Chondrocyte (in vitro differentiated cells): Measurements from ENCODE around the gene NFIC. TPM values are rescaled to one million over a fixed set of nuclear protein-coding genes. Genes with fewer than 3 reads are reported as not detected.
"Not testable (repeated sequence)": the region's sequence is repeated elsewhere in the genome, so short reads cannot be mapped to it uniquely, and the experiment has no call there.

ENCODE experiments used
- DNase-seq: peaks from one replicate; pipeline ENCODE4 v3.0.0; 2021; ENCODE audit warnings: mixed read lengths, low spot score
- H3K27ac Mint-ChIP-seq: one replicate; pipeline ENCODE4 v1.8.0; 2021; ENCODE audit warnings: mild to moderate bottlenecking, moderate library complexity, mixed read lengths; ENCODE audit not compliant: unreplicated experiment
- H3K27me3 Mint-ChIP-seq: 2 replicates; pipeline ENCODE4 v1.8.0; 2021; ENCODE audit warnings: low read depth, mixed read lengths
- H3K36me3 Mint-ChIP-seq: 2 replicates; pipeline ENCODE4 v1.8.0; 2021; ENCODE audit warnings: low read depth, mixed read lengths
- H3K4me1 Mint-ChIP-seq: 2 replicates; pipeline ENCODE4 v1.8.0; 2021; ENCODE audit warnings: low read depth, mild to moderate bottlenecking, mixed read lengths
- H3K4me3 Mint-ChIP-seq: one replicate; pipeline ENCODE4 v1.8.0; 2021; ENCODE audit warnings: mild to moderate bottlenecking, moderate library complexity, mixed read lengths; ENCODE audit not compliant: unreplicated experiment
- H3K9me3 Mint-ChIP-seq: 2 replicates; pipeline ENCODE4 v1.8.0; 2021; ENCODE audit warnings: low read depth, mixed read lengths
- CTCF ChIP-seq: fragments of 200-600 bp; sonication (generic); IDR thresholded peaks from 2 replicates; pipeline ENCODE4 v1.5.0; 2021; ENCODE audit warnings: antibody characterized with exemption, mild to moderate bottlenecking, moderate library complexity
- total RNA-seq: library from RNA; stranded (reverse); gene quantifications from 3 replicates; pipeline ENCODE4 v1.2.1, GENCODE V29; 2021

NFIC gene
- total RNA-seq, 1 donor from 2014 or later, result 81.5 TPM

DNA sequence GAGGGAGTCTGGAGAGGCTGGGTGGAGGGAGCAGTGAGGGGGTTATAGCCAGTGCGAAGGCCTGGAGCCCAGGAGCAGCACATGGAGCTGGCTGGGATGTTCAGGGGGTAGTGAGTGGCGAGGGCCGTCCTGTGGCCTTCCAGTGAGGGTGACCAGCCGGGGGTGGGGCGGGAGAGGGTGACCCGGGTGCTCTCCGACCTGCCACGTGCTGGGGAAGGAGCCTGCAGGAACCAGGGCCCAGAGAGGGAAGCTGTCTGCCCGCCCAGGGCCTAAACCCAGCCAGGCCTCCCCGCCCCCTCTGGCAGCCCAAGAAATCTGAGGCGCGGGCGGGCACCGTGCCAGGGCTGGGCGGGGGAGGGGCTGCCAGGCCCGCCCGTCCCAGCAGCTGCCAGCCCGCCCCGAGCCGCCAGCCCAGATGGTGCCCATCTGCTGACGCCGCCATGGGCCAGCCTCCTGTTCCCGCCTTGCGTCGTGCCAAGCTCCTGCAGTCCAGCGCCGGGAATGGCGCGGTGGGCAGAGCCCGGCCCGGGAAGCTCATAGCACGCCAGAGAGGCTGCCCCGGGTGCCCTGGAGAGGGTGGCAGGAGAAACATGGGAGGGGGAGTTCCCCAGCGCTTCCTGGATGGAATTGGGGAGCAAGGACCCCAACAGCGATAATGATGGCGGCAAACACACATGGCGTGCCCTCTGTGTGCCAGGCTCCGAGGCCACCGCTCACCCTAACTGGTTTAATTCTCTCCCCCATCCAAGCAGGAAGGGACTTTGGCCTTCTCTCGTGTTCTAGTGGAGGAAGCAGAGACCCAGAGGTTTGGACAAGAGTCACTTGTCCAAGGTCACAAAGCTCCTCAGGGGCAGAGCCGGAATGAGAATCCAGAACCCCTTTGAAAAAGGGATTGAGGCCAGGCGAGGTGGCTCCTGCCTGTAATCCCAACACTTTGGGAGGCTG is 21.5 kb downstream of the NFIC start:
- DNase-seq, result no peak
- H3K4me3 Mint-ChIP-seq, result no peak overlapping the region
- no peak for TF ChIP-seq CTCF
- peaks cover 38% of the 10 kb centered on the region for H3K4me1 Mint-ChIP-seq
- no peaks in the 10 kb centered on the region for H3K27me3 Mint-ChIP-seq
- no peaks in the 10 kb centered on the region for H3K36me3 Mint-ChIP-seq
- no peaks in the 10 kb centered on the region for H3K9me3 Mint-ChIP-seq
- no peak overlapping the region for H3K27ac Mint-ChIP-seq

DNA sequence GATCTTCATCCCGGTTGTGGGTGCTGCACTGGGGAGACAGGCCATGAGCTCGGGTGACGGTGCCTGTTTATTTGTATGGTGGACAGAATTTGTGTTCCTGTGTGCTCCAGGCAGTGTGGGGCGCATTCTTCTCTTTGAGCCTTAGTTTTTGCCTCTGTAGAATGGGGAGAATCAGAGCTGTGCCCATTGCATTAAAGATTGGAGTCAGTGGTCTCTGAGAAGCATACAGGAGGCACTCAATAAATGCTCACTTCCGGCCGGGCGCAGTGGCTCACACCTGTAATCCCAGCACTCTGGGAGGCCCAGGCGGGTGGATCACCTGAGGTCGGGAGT is 23.0 kb downstream of the NFIC start:
- H3K9me3 Mint-ChIP-seq, result no peaks in the 10 kb centered on the region
- H3K4me1 Mint-ChIP-seq, result peaks cover 35% of the 10 kb centered on the region
- no peak for TF ChIP-seq CTCF
- H3K4me3 Mint-ChIP-seq, result no peak overlapping the region
- H3K36me3 Mint-ChIP-seq, result no peaks in the 10 kb centered on the region
- DNase-seq, result no peak
- peak overlapping the region; percentile 36 for H3K27ac Mint-ChIP-seq
- no peaks in the 10 kb centered on the region for H3K27me3 Mint-ChIP-seq

DNA sequence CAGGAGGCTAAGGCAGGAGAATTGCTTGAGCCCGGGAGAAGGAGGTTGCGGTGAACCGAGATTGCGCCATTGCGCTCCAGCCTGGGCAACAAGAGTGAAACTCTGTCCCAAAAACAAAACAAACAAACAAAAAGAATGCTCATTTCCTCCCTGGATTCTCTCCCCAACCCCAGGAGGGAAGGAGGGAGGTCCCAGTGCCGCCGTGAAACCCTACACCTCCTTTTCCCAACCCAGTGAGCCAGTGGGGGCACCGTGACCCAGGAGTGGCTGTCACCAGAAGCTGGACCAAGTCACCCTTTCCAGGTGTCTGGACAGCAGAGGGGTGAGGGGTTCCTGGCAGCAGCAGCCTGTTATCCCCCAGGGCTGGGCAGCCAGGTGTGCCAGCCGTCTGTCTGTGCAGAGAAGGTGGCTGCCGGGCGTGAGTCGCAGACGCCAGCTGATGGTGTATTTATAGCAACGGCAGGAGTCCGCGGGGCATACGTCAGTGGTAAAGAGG is 23.5 kb downstream of the NFIC start:
- DNase-seq, result no peak
- no peak overlapping the region for H3K4me3 Mint-ChIP-seq
- peaks cover under 1% of the 10 kb centered on the region for H3K36me3 Mint-ChIP-seq
- H3K4me1 Mint-ChIP-seq, result peaks cover 31% of the 10 kb centered on the region
- no peaks in the 10 kb centered on the region for H3K27me3 Mint-ChIP-seq
- H3K27ac Mint-ChIP-seq, result peak overlapping the region; percentile 32
- no peaks in the 10 kb centered on the region for H3K9me3 Mint-ChIP-seq
- TF ChIP-seq CTCF, result no peak

DNA sequence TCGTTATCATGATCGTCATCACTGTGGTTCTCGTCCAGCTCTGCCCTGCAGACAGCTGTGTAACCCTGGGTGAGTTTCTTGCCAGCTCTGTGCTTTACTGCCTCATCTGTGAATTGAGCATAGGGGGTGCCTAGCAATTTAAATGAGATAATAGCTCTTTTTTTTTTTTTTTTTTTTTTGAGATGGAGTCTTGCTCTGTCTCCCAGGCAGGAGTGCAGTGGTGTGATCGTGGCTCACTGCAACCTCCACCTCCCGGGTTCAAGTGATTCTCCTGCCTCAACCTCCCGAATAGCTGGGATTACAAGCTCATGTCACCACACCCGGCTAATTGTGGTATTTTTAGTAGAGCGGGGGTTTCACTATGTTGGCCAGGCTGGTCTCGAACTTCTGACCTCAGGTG is 25.5 kb downstream of the NFIC start:
- H3K36me3 Mint-ChIP-seq, H3K9me3 Mint-ChIP-seq, DNase-seq, H3K27ac Mint-ChIP-seq, H3K27me3 Mint-ChIP-seq, H3K4me3 Mint-ChIP-seq: not testable (repeated sequence)
- H3K4me1 Mint-ChIP-seq, result peaks cover 23% of the 10 kb centered on the region

DNA sequence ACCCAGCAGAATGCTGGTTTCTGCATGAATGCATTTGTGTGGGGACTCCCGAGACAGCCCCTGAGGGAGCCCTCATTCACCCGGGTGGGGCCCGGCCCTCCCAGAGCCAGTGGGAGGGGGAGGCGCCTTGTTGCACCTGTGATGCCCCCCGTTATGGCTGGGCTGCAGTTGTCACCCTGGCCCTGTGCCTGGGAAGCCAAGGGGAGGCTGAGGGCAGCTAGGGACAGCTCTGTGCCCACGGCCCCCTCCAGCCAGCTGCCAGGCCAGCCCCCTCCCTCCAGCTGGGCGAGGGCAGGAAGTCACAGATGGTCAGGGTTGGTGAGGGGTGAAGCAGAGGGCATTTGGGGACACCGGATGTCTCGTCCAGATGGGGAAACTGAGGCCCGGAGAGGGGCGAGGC is 26.1 kb downstream of the NFIC start:
- Mint-ChIP-seq H3K36me3 (peaks cover 1% of the 10 kb centered on the region), H3K27me3 (no peaks in the 10 kb centered on the region), H3K9me3 (no peaks in the 10 kb centered on the region), H3K4me1 (peaks cover 23% of the 10 kb centered on the region), H3K27ac (no peak overlapping the region), H3K4me3 (no peak overlapping the region)
- no peak for DNase-seq
- TF ChIP-seq CTCF, result no peak

- no peak for TF ChIP-seq CTCF
- no peak overlapping the region for H3K4me3 Mint-ChIP-seq
- peaks cover 1% of the 10 kb centered on the region for H3K36me3 Mint-ChIP-seq
- peaks cover 22% of the 10 kb centered on the region for H3K4me1 Mint-ChIP-seq
- no peaks in the 10 kb centered on the region for H3K27me3 Mint-ChIP-seq
- H3K27ac Mint-ChIP-seq, result no peak overlapping the region
- no peak for DNase-seq
- H3K9me3 Mint-ChIP-seq, result no peaks in the 10 kb centered on the region
Measured at GRCh38 chr19:3396881-3397265, 30.5 kb downstream of the NFIC start.
